SU-DHL-6 (cell line): ENCODE measurements around the gene CXCR5.

ENCODE experiments used
- CTCF ChIP-seq: fragments of 200-600 bp; sonication (generic); IDR thresholded peaks from one replicate; pipeline ENCODE4 v1.5.1; 2017; ENCODE audit warnings: antibody characterized with exemption, mild to moderate bottlenecking, low read length, moderate library complexity; ENCODE audit not compliant: insufficient read depth, poor library complexity, severe bottlenecking
- EZH2phosphoT487 ChIP-seq: fragments of 200-600 bp; sonication (generic), shearing (Covaris generic); conservative IDR thresholded peaks from 2 replicates; pipeline ENCODE4 v1.6.1; 2018; ENCODE audit warnings: mild to moderate bottlenecking, antibody characterized with exemption, low read length, moderate library complexity, mixed read lengths

GRCh38 chr11:118901494-118902335 is 18.0 kb downstream of the CXCR5 start:
- TF ChIP-seq CTCF, result no peak
- no peak for TF ChIP-seq EZH2phosphoT487
